Osteoblast (primary cell): ENCODE measurements around the gene EPHA10. TPM values are rescaled to one million over a fixed set of nuclear protein-coding genes. Genes with fewer than 3 reads are reported as not detected.

Experiments
- DNase-seq: peaks from one replicate; pipeline ENCODE4 v3.0.0; 2011; ENCODE audit warnings: low spot score, mixed read lengths; ENCODE audit not compliant: insufficient read length; ENCODE audit errors: missing footprints
- H2AFZ ChIP-seq: 2 replicates; pipeline ENCODE4 v1.6.0; 2011; ENCODE audit warnings: mild to moderate bottlenecking, low read length
- H3K27ac ChIP-seq: 2 replicates; pipeline ENCODE4 v1.5.1; 2011; ENCODE audit warnings: mild to moderate bottlenecking, low read depth, low read length, moderate library complexity
- H3K27me3 ChIP-seq: 2 replicates; pipeline ENCODE4 v1.6.0; 2012; ENCODE audit warnings: mild to moderate bottlenecking, control low read depth, inconsistent platforms, low read length, moderate library complexity; ENCODE audit not compliant: insufficient read depth
- H3K36me3 ChIP-seq: 2 replicates; pipeline ENCODE4 v1.5.1; 2011; ENCODE audit warnings: mild to moderate bottlenecking, low read length, control low read depth, moderate library complexity; ENCODE audit not compliant: insufficient read depth
- H3K4me1 ChIP-seq: 2 replicates; pipeline ENCODE4 v1.5.1; 2011; ENCODE audit warnings: mild to moderate bottlenecking, low read length, control low read depth, moderate library complexity; ENCODE audit not compliant: insufficient read depth
- H3K4me2 ChIP-seq: 2 replicates; pipeline ENCODE4 v1.6.0; 2011; ENCODE audit warnings: mild to moderate bottlenecking, low read length; ENCODE audit not compliant: insufficient read depth
- H3K4me3 ChIP-seq: fragments of 200-600 bp; sonication (generic); 3 replicates; pipeline ENCODE4 v1.5.1; 2012; ENCODE audit warnings: mild to moderate bottlenecking, low read length, inconsistent platforms; ENCODE audit not compliant: insufficient read depth
- H3K79me2 ChIP-seq: 2 replicates; pipeline ENCODE4 v1.6.0; 2012; ENCODE audit warnings: mild to moderate bottlenecking, low read length, control low read depth, inconsistent platforms; ENCODE audit not compliant: insufficient read depth
- H3K9me3 ChIP-seq: 2 replicates; pipeline ENCODE4 v1.5.1; 2011; ENCODE audit warnings: low read depth, low read length, control low read depth
- H4K20me1 ChIP-seq: 2 replicates; pipeline ENCODE4 v1.6.0; 2012; ENCODE audit warnings: mild to moderate bottlenecking, low read length, control low read depth; ENCODE audit not compliant: insufficient read depth
- CTCF ChIP-seq: IDR thresholded peaks from 2 replicates; pipeline ENCODE4 v1.5.1; 2011; ENCODE audit warnings: mild to moderate bottlenecking, low read depth, low read length, moderate library complexity; ENCODE audit errors: extremely low read depth
- small RNA-seq: library from RNA; depleted of rRNA; stranded (forward); fragments of <200 nt; gene quantifications from one replicate; pipeline ENCODE3, GENCODE V24; 2012
- total RNA-seq: library from RNA; depleted of rRNA; stranded (reverse); fragments of >200 nt; gene quantifications from 2 replicates; pipeline ENCODE4 v1.2.3, GENCODE V29; 2012

The EPHA10 gene
- total RNA-seq, 1 donor: not detected

DNA sequence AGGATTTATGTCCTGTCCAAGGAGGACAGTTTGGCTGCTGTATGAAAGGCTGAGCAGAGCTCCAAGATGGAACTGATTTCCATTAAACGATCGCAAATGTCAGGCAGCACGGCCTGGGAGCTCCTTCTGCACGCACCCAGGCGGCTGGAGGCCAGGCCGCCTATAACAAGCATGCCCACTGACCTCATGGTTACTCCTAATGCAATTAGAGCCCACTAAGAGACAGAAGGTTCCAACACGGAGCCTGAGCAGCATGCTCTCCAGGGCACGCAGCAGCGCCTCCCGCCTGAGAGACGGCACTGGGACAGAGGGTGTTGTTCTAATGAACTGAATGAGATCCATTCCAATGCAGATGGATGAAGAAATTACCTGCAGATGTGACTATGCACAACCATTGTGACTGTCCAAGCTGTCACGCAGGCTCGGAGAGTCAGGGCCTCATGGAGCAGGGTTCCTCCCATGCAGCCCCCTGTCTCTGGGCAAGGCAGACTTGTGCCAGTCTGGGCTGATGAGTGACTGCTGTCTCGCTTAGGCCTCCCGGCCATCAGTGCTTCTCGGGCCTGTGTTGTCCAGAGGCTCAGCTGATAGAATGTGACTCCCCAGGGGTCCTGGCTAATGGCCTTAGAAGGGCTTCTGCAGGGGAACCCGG is 97.8 kb downstream of the EPHA10 start:
- Histone ChIP-seq H3K27me3 (peaks cover 25% of the 10 kb centered on the region), H2AFZ (no peak overlapping the region), H3K4me2 (no peak overlapping the region), H4K20me1 (no peaks in the 10 kb centered on the region), H3K4me3 (no peak overlapping the region), H3K9me3 (no peaks in the 10 kb centered on the region), H3K36me3 (no peaks in the 10 kb centered on the region), H3K27ac (no peak overlapping the region), H3K79me2 (no peaks in the 10 kb centered on the region), H3K4me1 (no peaks in the 10 kb centered on the region)
- no peak for TF ChIP-seq CTCF
- DNase-seq: no peak

GRCh38 chr1:37666241-37666867 is 98.6 kb downstream of the EPHA10 start:
- Histone ChIP-seq H3K79me2 (no peaks in the 10 kb centered on the region), H2AFZ (no peak overlapping the region), H3K9me3 (no peaks in the 10 kb centered on the region), H3K4me2 (no peak overlapping the region), H3K27ac (no peak overlapping the region), H4K20me1 (no peaks in the 10 kb centered on the region), H3K36me3 (no peaks in the 10 kb centered on the region), H3K4me3 (no peak overlapping the region), H3K27me3 (peaks cover 25% of the 10 kb centered on the region), H3K4me1 (no peaks in the 10 kb centered on the region)
- DNase-seq: no peak
- no peak for TF ChIP-seq CTCF

Small RNA genes lying within 50 kb of the gene (small RNA-seq; reads per million reads assigned to genes)
- not detected for gene RF00019

Other genes starting within 250 kb of the EPHA10 start
- 10.0 and 14.1 TPM in 2 replicates for gene SNIP1, start 210.8 kb downstream of the EPHA10 start, total RNA-seq
- 6.5 and 7.2 TPM in 2 replicates for gene DNALI1, start 208.2 kb downstream of the EPHA10 start, total RNA-seq
- 46.7 and 54.5 TPM in 2 replicates for gene GNL2, start 169.2 kb downstream of the EPHA10 start, total RNA-seq
- 0.36 TPM in 1 of 2 replicates, not detected in the other for gene RSPO1, start 130.2 kb downstream of the EPHA10 start, total RNA-seq
- gene CDCA8, start 72.6 kb downstream of the EPHA10 start, total RNA-seq: 1.5 and 1.8 TPM in 2 replicates
- gene MANEAL, start 28.7 kb upstream of the EPHA10 start, total RNA-seq: 0.29 and 0.36 TPM in 2 replicates
- gene C1orf122, start 42.7 kb upstream of the EPHA10 start, total RNA-seq: 11.6 and 12.1 TPM in 2 replicates
- gene YRDC, start 43.1 kb upstream of the EPHA10 start, total RNA-seq: 8.3 and 8.5 TPM in 2 replicates
- gene MTF1, start 94.5 kb upstream of the EPHA10 start, total RNA-seq: 4.1 and 4.3 TPM in 2 replicates
- 39.4 and 48.6 TPM in 2 replicates for gene INPP5B, start 181.9 kb upstream of the EPHA10 start, total RNA-seq
- gene SF3A3, start 224.9 kb upstream of the EPHA10 start, total RNA-seq: 68.7 and 76.7 TPM in 2 replicates
- 21.4 and 25.6 TPM in 2 replicates for gene FHL3, start 240.4 kb upstream of the EPHA10 start, total RNA-seq
- gene UTP11, start 247.6 kb upstream of the EPHA10 start, total RNA-seq: 38.7 and 39.8 TPM in 2 replicates